GM10248 (cell line): ENCODE results near the gene MSI2.

Experiments used
- CTCF ChIA-PET: fragments of 300-600 bp; sonication (Branson Sonifier 250); formaldehyde crosslinking; extraction: SDS; loops from one replicate; lab custom pipeline; 2021; ENCODE audit warnings: antibody characterized with exemption; lab: Yijun Ruan, JAX
- POLR2A ChIA-PET: fragments of 350-650 bp; sonication (Branson Sonifier 250); formaldehyde crosslinking; extraction: SDS; loops from one replicate; lab custom pipeline; 2020; ENCODE audit warnings: antibody characterized with exemption; lab: Yijun Ruan, JAX
- DNase-seq: peaks from one replicate; pipeline ENCODE4 v3.0.0; 2012; ENCODE audit errors: extremely low spot score
- TF ChIP-seq, protein P1 (sequence below): IDR thresholded peaks from 2 replicates; pipeline ENCODE4 v1.5.1; 2012; ENCODE audit warnings: mild to moderate bottlenecking, low read depth; ENCODE audit errors: extremely low read depth, missing control alignments, control extremely low read depth

MSI2 gene

DNA sequence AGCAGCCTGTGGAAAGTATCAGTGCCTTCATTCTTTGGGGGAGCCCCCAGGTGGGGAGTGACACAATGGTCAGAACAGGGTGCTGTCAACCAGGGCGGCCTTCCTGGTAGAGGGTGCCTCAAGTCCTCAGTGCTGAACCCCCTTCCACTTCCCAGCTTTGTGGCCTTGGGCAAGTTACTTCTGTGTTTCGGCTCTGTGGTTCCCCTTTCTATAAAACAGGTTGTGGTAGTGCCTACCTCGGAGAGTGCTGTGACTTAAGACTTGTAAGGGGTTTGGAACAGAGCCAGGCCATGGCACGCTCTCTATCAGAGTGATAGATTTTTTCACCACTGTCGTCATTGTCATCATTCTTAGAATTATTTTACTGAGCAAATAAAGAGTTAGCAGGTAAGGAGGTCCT lies 347.7 kb downstream of the MSI2 start:
- CTCF ChIA-PET, result interaction anchor here (1.3 to 1.8 kb wide), 3 partner anchors 20 to 68 kb away, joined by 3 to 7 read pairs (median 3); no protein-coding TSS in a partner anchor

DNA sequence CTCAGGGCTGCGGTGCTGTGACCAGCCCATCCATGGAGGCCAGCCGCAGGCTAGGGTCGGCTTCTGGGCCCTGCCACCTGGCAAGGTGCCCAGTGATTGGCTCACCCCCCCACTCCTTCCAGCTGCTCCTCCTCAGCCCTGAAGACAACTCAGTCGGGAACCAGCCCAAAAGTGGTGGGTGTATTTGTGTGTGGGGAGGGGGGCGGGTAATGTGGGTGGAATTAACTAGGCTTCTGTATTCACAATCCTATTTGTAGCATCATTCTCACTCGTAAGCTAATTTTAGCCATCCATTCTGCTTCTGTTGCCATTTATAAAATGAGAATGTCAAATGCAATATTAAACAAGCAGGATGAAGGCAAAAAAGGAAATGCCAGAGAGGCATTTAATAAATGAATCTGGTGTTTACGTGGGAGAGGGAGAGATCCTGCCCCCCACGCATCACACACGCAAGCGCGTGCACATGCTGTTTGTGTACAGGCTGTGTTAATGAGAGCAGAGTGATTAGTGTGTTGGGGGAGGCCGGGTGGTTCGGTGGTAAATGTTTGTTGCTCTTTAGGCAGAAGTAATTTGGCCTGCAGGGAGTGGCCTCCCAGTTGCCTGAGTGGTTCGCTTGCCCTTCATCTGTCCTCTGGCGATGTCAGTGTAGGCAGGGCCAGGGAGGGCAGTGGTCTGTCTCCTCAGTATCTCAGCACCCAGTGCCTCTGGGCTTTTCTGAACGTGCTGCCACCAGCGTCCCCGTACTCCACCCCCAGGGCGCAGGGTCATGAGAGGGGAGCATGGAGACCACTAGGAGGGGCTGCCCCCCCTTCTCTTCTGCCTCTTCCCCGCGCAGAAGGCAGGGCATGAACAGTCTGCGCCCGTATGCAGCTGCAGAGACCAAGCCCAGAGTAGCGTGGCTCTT lies 348.7 kb downstream of the MSI2 start:
- ChIA-PET CTCF (interaction anchor here (1.5 to 3.0 kb wide), 6 partner anchors 7 to 362 kb away, joined by 3 to 20 read pairs (median 6); no protein-coding TSS in a partner anchor), POLR2A (no interaction called here)
- DNase-seq, result peak; percentile 66
- TF ChIP-seq, protein P1, sequence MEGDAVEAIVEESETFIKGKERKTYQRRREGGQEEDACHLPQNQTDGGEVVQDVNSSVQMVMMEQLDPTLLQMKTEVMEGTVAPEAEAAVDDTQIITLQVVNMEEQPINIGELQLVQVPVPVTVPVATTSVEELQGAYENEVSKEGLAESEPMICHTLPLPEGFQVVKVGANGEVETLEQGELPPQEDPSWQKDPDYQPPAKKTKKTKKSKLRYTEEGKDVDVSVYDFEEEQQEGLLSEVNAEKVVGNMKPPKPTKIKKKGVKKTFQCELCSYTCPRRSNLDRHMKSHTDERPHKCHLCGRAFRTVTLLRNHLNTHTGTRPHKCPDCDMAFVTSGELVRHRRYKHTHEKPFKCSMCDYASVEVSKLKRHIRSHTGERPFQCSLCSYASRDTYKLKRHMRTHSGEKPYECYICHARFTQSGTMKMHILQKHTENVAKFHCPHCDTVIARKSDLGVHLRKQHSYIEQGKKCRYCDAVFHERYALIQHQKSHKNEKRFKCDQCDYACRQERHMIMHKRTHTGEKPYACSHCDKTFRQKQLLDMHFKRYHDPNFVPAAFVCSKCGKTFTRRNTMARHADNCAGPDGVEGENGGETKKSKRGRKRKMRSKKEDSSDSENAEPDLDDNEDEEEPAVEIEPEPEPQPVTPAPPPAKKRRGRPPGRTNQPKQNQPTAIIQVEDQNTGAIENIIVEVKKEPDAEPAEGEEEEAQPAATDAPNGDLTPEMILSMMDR, result peak; percentile 29

More for the DNA sequence above, 347.7 kb downstream of the MSI2 start:
- POLR2A ChIA-PET, result no interaction called here
- TF ChIP-seq, protein P1, result no peak
- no peak for DNase-seq

DNA sequence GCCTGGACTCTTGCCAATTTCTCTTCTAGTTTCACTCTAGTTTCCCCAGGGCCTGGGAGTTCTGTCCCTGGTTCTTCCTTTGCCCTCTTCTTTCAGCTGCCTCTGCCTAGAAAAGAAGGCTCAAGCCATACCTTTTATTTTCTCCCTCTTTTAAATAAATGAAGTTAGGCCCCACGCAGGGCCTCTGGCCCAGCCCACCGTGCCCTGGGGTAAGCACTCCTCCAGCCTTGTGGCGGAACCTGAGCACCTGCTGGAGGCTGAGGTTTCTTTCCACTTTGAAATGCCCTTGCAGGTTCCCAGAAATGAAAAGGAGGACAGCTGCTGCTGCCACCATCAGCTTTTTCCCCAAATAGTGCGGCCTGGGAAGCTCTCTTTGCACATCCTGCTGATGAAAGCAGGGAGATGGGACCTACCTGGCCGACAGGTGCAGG lies 349.4 kb downstream of the MSI2 start:
- no peak for DNase-seq
- TF ChIP-seq, protein P1, result no peak
- ChIA-PET CTCF (interaction anchor here (1.4 to 3.0 kb wide), 5 partner anchors 7 to 363 kb away, joined by 3 to 20 read pairs (median 4); no protein-coding TSS in a partner anchor), POLR2A (no interaction called here)

DNA sequence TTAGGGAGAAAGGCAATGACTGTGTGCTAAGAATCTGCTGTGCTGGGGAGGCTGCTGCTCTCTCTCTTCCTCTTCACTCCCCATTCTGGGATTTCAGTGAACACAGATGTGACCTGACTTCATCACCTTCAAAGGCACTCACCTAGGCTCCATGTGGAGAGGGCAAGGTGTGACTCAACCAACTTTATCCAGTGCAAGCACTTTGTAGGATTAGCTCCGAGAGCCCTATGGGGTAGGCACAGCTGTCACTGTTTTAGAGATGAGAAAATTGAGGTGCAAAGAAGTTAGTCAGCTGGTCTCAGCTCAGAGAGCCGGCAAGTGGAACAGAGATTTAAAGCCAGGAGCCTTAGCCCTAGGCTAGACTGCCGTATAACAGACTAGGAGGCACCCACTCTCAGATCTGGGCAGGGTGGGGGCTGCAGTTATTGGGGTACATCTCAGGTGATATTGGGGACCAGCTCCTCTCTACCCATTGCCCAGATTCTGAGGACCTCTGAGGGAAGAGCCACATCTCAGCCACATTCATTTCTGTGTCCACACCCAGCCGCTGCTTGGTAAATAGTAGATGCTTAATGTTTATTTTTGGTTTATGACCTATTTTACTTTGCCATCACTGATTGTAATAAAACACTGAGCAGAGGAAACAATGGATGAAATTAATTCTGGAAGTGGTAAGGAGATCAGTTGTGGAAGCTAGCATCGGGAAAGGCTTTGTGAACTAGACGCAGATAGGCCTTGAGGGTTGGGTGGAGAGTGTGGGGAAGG lies 350.0 kb downstream of the MSI2 start:
- TF ChIP-seq, protein P1, result no peak
- ChIA-PET CTCF (interaction anchor here (1.4 to 3.0 kb wide), 5 partner anchors 8 to 363 kb away, joined by 3 to 20 read pairs (median 4); no protein-coding TSS in a partner anchor), POLR2A (no interaction called here)
- DNase-seq, result no peak

DNA sequence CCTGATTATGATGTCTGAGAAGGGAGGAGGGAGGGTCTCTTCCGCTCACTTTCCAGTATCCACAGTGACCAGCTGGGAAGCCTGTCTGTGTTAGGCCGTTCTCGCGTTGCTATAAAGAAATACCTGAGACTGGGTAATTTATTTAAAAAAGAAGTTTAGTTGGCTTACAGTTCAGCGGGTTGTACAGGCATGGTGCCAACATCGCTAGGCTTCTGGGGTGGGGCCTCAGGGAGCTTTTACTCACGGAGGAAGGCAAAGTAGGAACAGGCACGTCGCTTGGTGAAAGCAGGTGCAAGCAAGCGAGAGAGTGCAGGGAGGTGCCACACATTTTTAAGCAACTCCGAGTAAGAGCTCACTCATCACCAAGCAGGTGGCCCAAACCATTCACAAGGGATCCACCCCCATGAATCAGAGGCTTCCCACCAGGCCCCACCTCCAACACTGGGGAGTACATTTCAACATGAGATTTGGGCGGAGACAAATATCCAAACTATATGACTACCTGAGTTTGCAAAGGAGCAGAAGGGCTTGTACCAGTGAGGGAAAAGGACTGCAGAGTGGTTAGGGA lies 351.3 kb downstream of the MSI2 start:
- TF ChIP-seq, protein P1, result no peak
- DNase-seq, result no peak
- ChIA-PET CTCF (interaction anchor here (1.0 to 3.0 kb wide), 2 partner anchors 9 to 55 kb away, joined by 4 to 20 read pairs; no protein-coding TSS in a partner anchor), POLR2A (no interaction called here)
